Muscle layer of duodenum (tissue), 2 donors: ENCODE data around the gene DCUN1D2.
"Not testable (repeated sequence)": the region's sequence is repeated elsewhere in the genome, so short reads cannot be mapped to it uniquely, and the experiment has no call there.

Experiments
- H3K27ac ChIP-seq: one replicate; pipeline ENCODE4 v1.7.0; 2013; ENCODE audit warnings: mild to moderate bottlenecking, low read length
- H3K27me3 ChIP-seq: one replicate; pipeline ENCODE4 v1.7.0; 2013; ENCODE audit warnings: low read depth, mild to moderate bottlenecking, control low read depth, low read length
- H3K36me3 ChIP-seq, 2 donors: one replicate each; pipeline ENCODE4 v1.7.0; 2013; ENCODE audit warnings: low read length in 2 of 2, control low read depth in 1 of 2, mild to moderate bottlenecking in 1 of 2; ENCODE audit not compliant: insufficient read depth in 2 of 2, control insufficient read depth in 1 of 2
- H3K4me1 ChIP-seq, 2 donors: one replicate each; pipeline ENCODE4 v1.7.0; 2013; ENCODE audit warnings: low read length in 2 of 2, mild to moderate bottlenecking in 2 of 2, control low read depth in 1 of 2, moderate library complexity in 1 of 2; ENCODE audit not compliant: insufficient read depth in 2 of 2, control insufficient read depth in 1 of 2
- H3K4me3 ChIP-seq, 2 donors: one replicate each; pipeline ENCODE4 v1.7.0; 2013; ENCODE audit warnings: low read length in 2 of 2, low read depth in 1 of 2, mild to moderate bottlenecking in 1 of 2
- H3K9me3 ChIP-seq, 2 donors: one replicate each; pipeline ENCODE4 v1.7.0; 2013; ENCODE audit warnings: low read length in 2 of 2, control low read depth in 1 of 2, mild to moderate bottlenecking in 1 of 2; ENCODE audit not compliant: control insufficient read depth in 1 of 2
- donor health status: healthy.

DCUN1D2 gene

GRCh38 chr13:113442354-113442984, 48.0 kb downstream of the DCUN1D2 start:
- no peaks in the 10 kb centered on the region for H3K9me3 ChIP-seq
- no peak overlapping the region for H3K27ac ChIP-seq
- H3K4me1 ChIP-seq, result peaks cover 0 to 4% of the 10 kb centered on the region in 2 donors
- no peak overlapping the region for H3K4me3 ChIP-seq
- peaks cover 0 to 9% of the 10 kb centered on the region in 2 donors for H3K36me3 ChIP-seq
- H3K27me3 ChIP-seq, result no peaks in the 10 kb centered on the region

GRCh38 chr13:113441661-113442060, 48.9 kb downstream of the DCUN1D2 start:
- Histone ChIP-seq H3K9me3 (no peaks in the 10 kb centered on the region), H3K4me1 (peaks cover 0 to 9% of the 10 kb centered on the region in 2 donors), H3K27ac (no peak overlapping the region)

GRCh38 chr13:113437408-113438010, 53.0 kb downstream of the DCUN1D2 start:
- Histone ChIP-seq H3K27me3 (no peaks in the 10 kb centered on the region), H3K36me3 (peaks cover 0 to 9% of the 10 kb centered on the region in 2 donors), H3K27ac (no peak overlapping the region), H3K9me3 (no peaks in the 10 kb centered on the region), H3K4me1 (peaks cover 0 to 9% of the 10 kb centered on the region in 2 donors), H3K4me3 (no peak overlapping the region)

More at GRCh38 chr13:113441661-113442060, 48.9 kb downstream of the DCUN1D2 start:
- Histone ChIP-seq H3K27me3 (no peaks in the 10 kb centered on the region), H3K36me3 (peaks cover 0 to 9% of the 10 kb centered on the region in 2 donors), H3K4me3 (no peak overlapping the region)

GRCh38 chr13:113436866-113437265, 53.6 kb downstream of the DCUN1D2 start:
- H3K9me3 ChIP-seq, H3K36me3 ChIP-seq, H3K27me3 ChIP-seq, H3K4me1 ChIP-seq, H3K4me3 ChIP-seq, H3K27ac ChIP-seq: not testable (repeated sequence)

- H3K4me3 ChIP-seq, H3K27ac ChIP-seq, H3K36me3 ChIP-seq, H3K9me3 ChIP-seq, H3K27me3 ChIP-seq, H3K4me1 ChIP-seq: not testable (repeated sequence)
Observed at GRCh38 chr13:113435907-113436306, 54.6 kb downstream of the DCUN1D2 start.

GRCh38 chr13:113433391-113433916, 57.1 kb downstream of the DCUN1D2 start:
- H3K27me3 ChIP-seq, result no peaks in the 10 kb centered on the region
- H3K27ac ChIP-seq, result no peak overlapping the region
- H3K4me1 ChIP-seq, result peaks cover 0 to 9% of the 10 kb centered on the region in 2 donors
- no peaks in the 10 kb centered on the region for H3K9me3 ChIP-seq
- no peak overlapping the region for H3K4me3 ChIP-seq
- H3K36me3 ChIP-seq, result no peaks in the 10 kb centered on the region

GRCh38 chr13:113432506-113433270, 57.8 kb downstream of the DCUN1D2 start:
- no peaks in the 10 kb centered on the region for H3K36me3 ChIP-seq
- peaks cover 0 to 7% of the 10 kb centered on the region in 2 donors for H3K4me1 ChIP-seq
- H3K9me3 ChIP-seq, result no peaks in the 10 kb centered on the region
- no peaks in the 10 kb centered on the region for H3K27me3 ChIP-seq
- H3K27ac ChIP-seq, result no peak overlapping the region
- H3K4me3 ChIP-seq, result no peak overlapping the region

GRCh38 chr13:113431171-113431570, 59.3 kb downstream of the DCUN1D2 start:
- no peaks in the 10 kb centered on the region for H3K36me3 ChIP-seq
- no peaks in the 10 kb centered on the region for H3K27me3 ChIP-seq
- H3K4me1 ChIP-seq, result no peaks in the 10 kb centered on the region
- H3K27ac ChIP-seq, result no peak overlapping the region
- no peaks in the 10 kb centered on the region for H3K9me3 ChIP-seq
- no peak overlapping the region for H3K4me3 ChIP-seq

- Histone ChIP-seq H3K4me3 (no peak overlapping the region), H3K4me1 (no peaks in the 10 kb centered on the region), H3K9me3 (no peaks in the 10 kb centered on the region), H3K27me3 (no peaks in the 10 kb centered on the region), H3K27ac (no peak overlapping the region), H3K36me3 (no peaks in the 10 kb centered on the region)
Observed at GRCh38 chr13:113430378-113431110, 60.0 kb downstream of the DCUN1D2 start.

GRCh38 chr13:113429608-113429985, 60.9 kb downstream of the DCUN1D2 start:
- Histone ChIP-seq H3K27ac (no peak overlapping the region), H3K9me3 (no peaks in the 10 kb centered on the region), H3K4me1 (no peaks in the 10 kb centered on the region), H3K36me3 (no peaks in the 10 kb centered on the region), H3K27me3 (no peaks in the 10 kb centered on the region), H3K4me3 (no peak overlapping the region)
